B cell (primary cell): ENCODE results near the gene DGKB. TPM values are rescaled to one million over a fixed set of nuclear protein-coding genes. Genes with fewer than 3 reads are reported as not detected.

ENCODE experiments used
- ATAC-seq: fragments of 200-7000 bp; cut with Tn5 transposase; one replicate; pipeline ENCODE4 v1.10.0; 2021; ENCODE audit warnings: low read depth, mild to moderate bottlenecking, moderate number of reproducible peaks, moderate library complexity
- CTCF ChIA-PET: fragments of 350-600 bp; sonication (Branson Sonifier 250); formaldehyde crosslinking; loops from one replicate; lab custom pipeline; 2021; ENCODE audit warnings: antibody characterized with exemption, inconsistent platforms; lab: Charles Lee
- POLR2A ChIA-PET: fragments of 350-600 bp; sonication (Branson Sonifier 250); formaldehyde crosslinking; loops from one replicate; lab custom pipeline; 2021; ENCODE audit warnings: antibody characterized with exemption; lab: Charles Lee
- DNase-seq: peaks from one replicate; pipeline ENCODE4 v3.0.0; 2013
- H2AFZ ChIP-seq: 2 replicates; pipeline ENCODE4 v1.6.1; 2012; ENCODE audit warnings: mild to moderate bottlenecking, low read depth, low read length; ENCODE audit not compliant: insufficient read depth, poor library complexity, severe bottlenecking
- H3K27ac ChIP-seq, 2 donors: 1 replicate in 1 of 2; 2 replicates in 1 of 2; pipeline ENCODE4 v1.5.1; 2012 to 2013; ENCODE audit warnings: low read length in 2 of 2, mild to moderate bottlenecking in 2 of 2, moderate library complexity in 1 of 2
- H3K27me3 ChIP-seq, 4 experiments: fragments of 200-600 bp in 1 of 4; sonication (generic) in 1 of 4; replicated peaks in 1 of 4; 1 replicate in 2 of 4; 2 replicates in 2 of 4; pipeline versions ENCODE4 v1.6.1 to v1.7.0; 2013 to 2016; ENCODE audit warnings: low read length in 3 of 4, mild to moderate bottlenecking in 2 of 4, mixed read lengths in 1 of 4, moderate library complexity in 1 of 4; ENCODE audit not compliant: insufficient read depth in 4 of 4, control insufficient read depth in 3 of 4; ENCODE audit errors: control extremely low read depth in 1 of 4
- H3K36me3 ChIP-seq, 2 experiments: replicated peaks in 1 of 2; 1 replicate in 1 of 2; 2 replicates in 1 of 2; pipeline versions ENCODE4 v1.6.1 to v1.7.1; 2013; ENCODE audit warnings: low read length in 1 of 2; ENCODE audit not compliant: insufficient read depth in 2 of 2, control insufficient read depth in 1 of 2; ENCODE audit errors: control extremely low read depth in 1 of 2, extremely low read depth in 1 of 2
- H3K4me1 ChIP-seq, 2 donors: fragments of 200-600 bp in 1 of 2; sonication (generic) in 1 of 2; 1 replicate in 1 of 2; 2 replicates in 1 of 2; pipeline versions ENCODE4 v1.5.1 to v1.6.1; 2013 to 2017; ENCODE audit warnings: low read length in 2 of 2; ENCODE audit not compliant: control insufficient read depth in 2 of 2, insufficient read depth in 2 of 2
- H3K4me2 ChIP-seq: replicated peaks from 2 replicates; pipeline ENCODE3; 2012; ENCODE audit warnings: mild to moderate bottlenecking, low read depth, low read length; ENCODE audit not compliant: poor library complexity, severe bottlenecking
- H3K4me3 ChIP-seq, 5 experiments: fragments of 200-600 bp in 1 of 5; sonication (generic) in 1 of 5; 1 replicate in 3 of 5; 2 replicates in 2 of 5; pipeline versions ENCODE4 v1.5.1 to v1.7.0; 2011 to 2016; ENCODE audit warnings: low read length in 4 of 5, mild to moderate bottlenecking in 4 of 5, low read depth in 2 of 5, control low read depth in 1 of 5, moderate library complexity in 1 of 5; ENCODE audit not compliant: insufficient read depth in 1 of 5; ENCODE audit errors: control extremely low read depth in 1 of 5, extremely low read depth in 1 of 5
- H3K79me2 ChIP-seq: fragments of 200-600 bp; sonication (generic); one replicate; pipeline ENCODE4 v1.6.0; 2016; ENCODE audit warnings: low read length; ENCODE audit not compliant: control insufficient read depth, insufficient read depth
- H3K9ac ChIP-seq: fragments of 200-600 bp; sonication (generic); 2 replicates; pipeline ENCODE4 v1.6.1; 2017; ENCODE audit warnings: mild to moderate bottlenecking, low read length, moderate library complexity
- H3K9me3 ChIP-seq, 3 donors: one replicate each; pipeline versions ENCODE4 v1.6.1 to v1.7.1; 2013; ENCODE audit warnings: low read length in 2 of 3; ENCODE audit not compliant: control insufficient read depth in 2 of 3, insufficient read depth in 1 of 3; ENCODE audit errors: control extremely low read depth in 1 of 3
- H4K20me1 ChIP-seq: 2 replicates; pipeline ENCODE4 v1.6.0; 2012; ENCODE audit warnings: mild to moderate bottlenecking, low read length; ENCODE audit not compliant: insufficient read depth, control insufficient read depth, poor library complexity, severe bottlenecking
- H3K27ac Mint-ChIP-seq: one replicate; pipeline ENCODE4 v1.8.0; 2021; ENCODE audit warnings: mixed read lengths
- H3K27me3 Mint-ChIP-seq: one replicate; pipeline ENCODE4 v1.8.0; 2021; ENCODE audit warnings: mixed read lengths
- H3K4me1 Mint-ChIP-seq: one replicate; pipeline ENCODE4 v1.8.0; 2021; ENCODE audit warnings: mixed read lengths
- H3K4me3 Mint-ChIP-seq: one replicate; pipeline ENCODE4 v1.8.0; 2021; ENCODE audit warnings: mixed read lengths
- H3K9me3 Mint-ChIP-seq: one replicate; pipeline ENCODE4 v1.8.0; 2022; ENCODE audit warnings: mixed read lengths; ENCODE audit not compliant: insufficient read depth
- EZH2 ChIP-seq: IDR thresholded peaks from 2 replicates; pipeline ENCODE4 v1.6.1; 2012; ENCODE audit warnings: borderline replicate concordance, low read depth, mild to moderate bottlenecking, moderate library complexity, low read length; ENCODE audit not compliant: insufficient read depth, poor library complexity, severe bottlenecking
- WGBS: methylation state at CpG from one replicate; pipeline ENCODE4 v1.1.5; 2013; ENCODE audit warnings: missing lambda C conversion rate; ENCODE audit not compliant: insufficient coverage; 5-methylcytosine and 5-hydroxymethylcytosine counted together
- intact Hi-C: fragments of 100-400 bp; cut with micrococcal nuclease; formaldehyde crosslinking; loops from one replicate; pipeline ENCODE4 v1.10.0; 2022
- polyA plus RNA-seq: library from polyadenylated mRNA; depleted of rRNA; stranded (reverse); fragments of >200 nt; gene quantifications from 2 replicates; pipeline ENCODE4 v1.2.3, GENCODE V29; 2012
- total RNA-seq, 2 donors: library from RNA; stranded (reverse); fragments of 120-200 nt in 1 of 2; gene quantifications; 1 replicate in 1 of 2; 2 replicates in 1 of 2; pipeline versions ENCODE4 v1.2.3 to v1.2.4, GENCODE V29; 2013 to 2022
- TF ChIP-seq, protein P1 (sequence below): fragments of 200-600 bp; IDR thresholded peaks from one replicate; pipeline ENCODE4 v1.8.0; 2022; ENCODE audit warnings: antibody characterized with exemption, mild to moderate bottlenecking

DGKB gene
- total and polyA plus RNA-seq, 2 donors (not counting 1 experiment from before 2014, with no cell fraction given): not detected

DNA sequence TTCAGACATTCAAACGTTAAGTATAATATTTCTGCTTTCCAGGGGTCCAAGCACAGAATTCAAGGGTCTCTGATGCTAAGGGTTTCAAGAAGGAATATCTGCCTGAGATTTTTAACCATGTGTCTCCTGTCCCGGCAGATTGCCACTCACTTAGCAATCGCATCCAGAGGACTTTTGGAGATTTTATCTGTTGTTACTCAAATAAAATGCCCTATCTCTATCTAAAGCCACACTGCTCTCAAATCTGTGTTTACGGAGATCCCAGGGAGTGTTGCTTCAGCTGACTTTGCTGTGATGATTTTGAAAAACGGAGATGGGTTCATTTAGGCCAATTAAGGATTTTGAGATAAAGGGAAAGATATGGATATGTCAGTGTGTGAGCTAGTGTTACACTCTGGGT, 359.9 kb downstream of the DGKB start:
- Histone ChIP-seq H3K36me3 (no peaks in the 10 kb centered on the region), H3K79me2 (no peaks in the 10 kb centered on the region), H3K4me2 (no peak overlapping the region), H3K27ac (no peak overlapping the region), H3K4me1 (no peaks in the 10 kb centered on the region), H3K27me3 (no peaks in the 10 kb centered on the region), H4K20me1 (no peaks in the 10 kb centered on the region), H3K4me3 (no peak overlapping the region), H3K9me3 (no peaks in the 10 kb centered on the region), H3K9ac (no peak overlapping the region), H2AFZ (no peak overlapping the region)
- Mint-ChIP-seq H3K27ac (no peak overlapping the region), H3K4me1 (no peaks in the 10 kb centered on the region), H3K4me3 (no peak overlapping the region), H3K27me3 (no peaks in the 10 kb centered on the region), H3K9me3 (no peaks in the 10 kb centered on the region)
- TF ChIP-seq EZH2: no peak
- TF ChIP-seq, protein P1, sequence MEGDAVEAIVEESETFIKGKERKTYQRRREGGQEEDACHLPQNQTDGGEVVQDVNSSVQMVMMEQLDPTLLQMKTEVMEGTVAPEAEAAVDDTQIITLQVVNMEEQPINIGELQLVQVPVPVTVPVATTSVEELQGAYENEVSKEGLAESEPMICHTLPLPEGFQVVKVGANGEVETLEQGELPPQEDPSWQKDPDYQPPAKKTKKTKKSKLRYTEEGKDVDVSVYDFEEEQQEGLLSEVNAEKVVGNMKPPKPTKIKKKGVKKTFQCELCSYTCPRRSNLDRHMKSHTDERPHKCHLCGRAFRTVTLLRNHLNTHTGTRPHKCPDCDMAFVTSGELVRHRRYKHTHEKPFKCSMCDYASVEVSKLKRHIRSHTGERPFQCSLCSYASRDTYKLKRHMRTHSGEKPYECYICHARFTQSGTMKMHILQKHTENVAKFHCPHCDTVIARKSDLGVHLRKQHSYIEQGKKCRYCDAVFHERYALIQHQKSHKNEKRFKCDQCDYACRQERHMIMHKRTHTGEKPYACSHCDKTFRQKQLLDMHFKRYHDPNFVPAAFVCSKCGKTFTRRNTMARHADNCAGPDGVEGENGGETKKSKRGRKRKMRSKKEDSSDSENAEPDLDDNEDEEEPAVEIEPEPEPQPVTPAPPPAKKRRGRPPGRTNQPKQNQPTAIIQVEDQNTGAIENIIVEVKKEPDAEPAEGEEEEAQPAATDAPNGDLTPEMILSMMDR: no peak
- intact Hi-C loops: no loop called here
- 80% methylated on average over 2 of the region's 5 CpGs for WGBS
- CTCF ChIA-PET: no interaction called here
- ATAC-seq (no peak), DNase-seq (no peak)
- POLR2A ChIA-PET: no interaction called here

DNA sequence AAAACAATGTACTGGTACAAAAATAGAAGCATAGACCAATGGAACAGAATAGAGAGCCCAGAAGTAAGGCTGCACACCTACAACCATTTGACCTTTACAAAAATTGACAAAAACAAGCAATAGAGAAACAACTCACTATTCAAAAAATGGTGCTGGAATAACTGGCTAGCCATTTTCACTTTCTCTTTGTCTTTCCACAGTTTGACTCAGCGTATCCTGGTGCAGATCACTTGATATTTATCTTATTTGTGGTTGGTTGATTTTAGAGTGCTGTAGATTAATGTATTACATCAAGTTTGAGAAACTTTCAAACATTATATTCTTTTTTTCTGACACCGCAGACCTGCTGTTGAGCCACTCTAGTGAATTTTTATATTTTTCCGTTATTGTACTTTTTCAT, 381.4 kb downstream of the DGKB start:
- Histone ChIP-seq H3K4me1 (no peaks in the 10 kb centered on the region), H3K27me3 (no peaks in the 10 kb centered on the region), H4K20me1 (no peaks in the 10 kb centered on the region), H3K36me3 (no peaks in the 10 kb centered on the region), H3K27ac (no peak overlapping the region), H2AFZ (no peak overlapping the region), H3K9ac (no peak overlapping the region), H3K9me3 (no peaks in the 10 kb centered on the region), H3K4me3 (no peak overlapping the region), H3K4me2 (no peak overlapping the region), H3K79me2 (no peaks in the 10 kb centered on the region)
- POLR2A ChIA-PET: no interaction called here
- CTCF ChIA-PET: no interaction called here
- DNase-seq (no peak), ATAC-seq (no peak)
- Mint-ChIP-seq H3K9me3 (peaks cover 3% of the 10 kb centered on the region), H3K4me3 (no peak overlapping the region), H3K4me1 (no peaks in the 10 kb centered on the region), H3K27me3 (no peaks in the 10 kb centered on the region), H3K27ac (no peak overlapping the region)
- WGBS: no CpG with 5 or more reads among the region's 3 CpGs
- intact Hi-C loops: no loop called here
- TF ChIP-seq, protein P1: no peak
- TF ChIP-seq EZH2: no peak
